SK-N-SH treated with all-trans-retinoic acid at 6 μM for 48 hours (cell line): ENCODE measurements around the gene FNDC3B.

ENCODE experiments used
- ATAC-seq: fragments of 200-7000 bp; cut with Tn5 transposase; 3 replicates; pipeline ENCODE4 v1.9.1; 2020; ENCODE audit warnings: mild to moderate bottlenecking, moderate library complexity
- ARNTL ChIP-seq: fragments of 450-650 bp; formaldehyde crosslinking; IDR thresholded peaks from 2 replicates; pipeline ENCODE4 v1.5.0; 2020; ENCODE audit warnings: low read depth, mild to moderate bottlenecking, moderate library complexity, borderline replicate concordance
- BACH2 ChIP-seq: fragments of 250-450 bp; sonication (Bioruptor Pico); IDR thresholded peaks from 2 replicates; pipeline ENCODE4 v1.9.0; 2021; ENCODE audit warnings: mild to moderate bottlenecking, borderline replicate concordance
- CSDC2 ChIP-seq: fragments of 250-450 bp; sonication (Bioruptor Pico); IDR thresholded peaks from 2 replicates; pipeline ENCODE4 v1.5.0; 2020; ENCODE audit warnings: mild to moderate bottlenecking, moderate library complexity
- ESRRG ChIP-seq: fragments of 250-450 bp; sonication (Bioruptor Pico); IDR thresholded peaks from 2 replicates; pipeline ENCODE4 v1.6.1; 2021; ENCODE audit warnings: mild to moderate bottlenecking
- GLIS3 ChIP-seq: fragments of 250-450 bp; sonication (Bioruptor Pico); IDR thresholded peaks from 2 replicates; pipeline ENCODE4 v1.5.0; 2020; ENCODE audit warnings: mild to moderate bottlenecking, moderate library complexity
- ISL1 ChIP-seq: fragments of 250-450 bp; sonication (Bioruptor Pico); IDR thresholded peaks from 2 replicates; pipeline ENCODE4 v2.1.2; 2022; ENCODE audit warnings: mild to moderate bottlenecking, moderate library complexity
- OSR1 ChIP-seq: fragments of 250-450 bp; sonication (Bioruptor Pico); IDR thresholded peaks from 2 replicates; pipeline ENCODE4 v1.8.0; 2022; ENCODE audit warnings: moderate library complexity, mild to moderate bottlenecking, inconsistent platforms
- PPARA ChIP-seq: fragments of 250-450 bp; sonication (Bioruptor Pico); IDR thresholded peaks from 2 replicates; pipeline ENCODE4 v1.5.0; 2020; ENCODE audit warnings: mild to moderate bottlenecking, borderline replicate concordance
- RARB ChIP-seq: fragments of 250-450 bp; sonication (Bioruptor Pico); IDR thresholded peaks from 2 replicates; pipeline ENCODE4 v1.8.0; 2021; ENCODE audit warnings: mild to moderate bottlenecking, moderate library complexity
- SNAI2 ChIP-seq: fragments of 250-450 bp; sonication (Bioruptor Pico); IDR thresholded peaks from 2 replicates; pipeline ENCODE4 v1.5.0; 2020; ENCODE audit warnings: mild to moderate bottlenecking, moderate library complexity
- TCF4 ChIP-seq: fragments of 250-450 bp; sonication (Bioruptor Pico); IDR thresholded peaks from 2 replicates; pipeline ENCODE4 v1.8.0; 2021; ENCODE audit warnings: mild to moderate bottlenecking, moderate library complexity, borderline replicate concordance
- TOX ChIP-seq: fragments of 250-450 bp; sonication (Bioruptor Pico); IDR thresholded peaks from 2 replicates; pipeline ENCODE4 v1.8.0; 2021; ENCODE audit warnings: mild to moderate bottlenecking, moderate library complexity, borderline replicate concordance
- ZC3H10 ChIP-seq: fragments of 250-450 bp; sonication (Bioruptor Pico); IDR thresholded peaks from 2 replicates; pipeline ENCODE4 v1.5.1; 2021; ENCODE audit warnings: mild to moderate bottlenecking, moderate library complexity
- ZFP3 ChIP-seq: fragments of 250-450 bp; sonication (Bioruptor Pico); IDR thresholded peaks from 2 replicates; pipeline ENCODE4 v1.5.0; 2020; ENCODE audit warnings: mild to moderate bottlenecking, moderate library complexity
- ZFP30 ChIP-seq: fragments of 450-650 bp; formaldehyde crosslinking; IDR thresholded peaks from 2 replicates; pipeline ENCODE4 v1.5.0; 2022; ENCODE audit warnings: mild to moderate bottlenecking, moderate library complexity
- ZNF70 ChIP-seq: fragments of 450-650 bp; formaldehyde crosslinking; IDR thresholded peaks from 2 replicates; pipeline ENCODE4 v1.5.0; 2020; ENCODE audit warnings: mild to moderate bottlenecking, moderate library complexity
- ZNF8 ChIP-seq: fragments of 450-650 bp; formaldehyde crosslinking; IDR thresholded peaks from 2 replicates; pipeline ENCODE4 v1.5.0; 2020; ENCODE audit warnings: mild to moderate bottlenecking, moderate library complexity
- TF ChIP-seq, protein P1 (sequence below): fragments of 250-450 bp; sonication (Bioruptor Pico); IDR thresholded peaks from 2 replicates; pipeline ENCODE4 v1.5.1; 2021; ENCODE audit warnings: mild to moderate bottlenecking, moderate library complexity
- TF ChIP-seq, protein P2 (sequence below): fragments of 250-450 bp; sonication (Bioruptor Pico); IDR thresholded peaks from 2 replicates; pipeline ENCODE4 v1.8.0; 2020; ENCODE audit warnings: mild to moderate bottlenecking, moderate library complexity, borderline replicate concordance
- TF ChIP-seq, protein P3 (sequence below): fragments of 250-450 bp; sonication (Bioruptor Pico); IDR thresholded peaks from 2 replicates; pipeline ENCODE4 v1.8.0; 2021; ENCODE audit warnings: low read depth, mild to moderate bottlenecking, moderate library complexity, borderline replicate concordance
- TF ChIP-seq, protein P4 (sequence below): fragments of 250-450 bp; sonication (Bioruptor Pico); IDR thresholded peaks from 2 replicates; pipeline ENCODE4 v1.5.1; 2020; ENCODE audit warnings: low read depth, mild to moderate bottlenecking, moderate library complexity

The FNDC3B gene

DNA sequence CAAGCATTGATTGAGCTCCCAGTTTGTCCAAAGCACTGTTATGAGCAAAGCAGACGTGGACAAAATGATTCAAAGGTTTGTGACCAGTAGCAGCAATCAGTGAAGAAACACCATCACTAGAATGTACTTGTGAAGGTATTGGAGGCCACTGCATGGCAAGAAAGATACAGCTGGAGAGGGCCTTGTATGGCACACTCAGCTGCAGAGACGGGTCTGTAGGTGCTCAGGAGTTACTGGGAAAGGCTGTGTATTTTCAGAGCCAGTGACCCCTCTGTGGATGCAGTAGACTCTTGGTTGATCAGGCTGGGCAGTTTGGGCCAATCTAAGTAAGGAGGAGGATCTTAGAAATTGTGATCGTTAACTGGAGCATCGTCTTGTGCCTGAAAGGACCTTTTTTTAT, 288.9 kb downstream of the FNDC3B start:
- TF ChIP-seq RARB (CRISPR knock-in tag) (no peak), ARNTL (no peak), GLIS3 (no peak)
- TF ChIP-seq, protein P1, sequence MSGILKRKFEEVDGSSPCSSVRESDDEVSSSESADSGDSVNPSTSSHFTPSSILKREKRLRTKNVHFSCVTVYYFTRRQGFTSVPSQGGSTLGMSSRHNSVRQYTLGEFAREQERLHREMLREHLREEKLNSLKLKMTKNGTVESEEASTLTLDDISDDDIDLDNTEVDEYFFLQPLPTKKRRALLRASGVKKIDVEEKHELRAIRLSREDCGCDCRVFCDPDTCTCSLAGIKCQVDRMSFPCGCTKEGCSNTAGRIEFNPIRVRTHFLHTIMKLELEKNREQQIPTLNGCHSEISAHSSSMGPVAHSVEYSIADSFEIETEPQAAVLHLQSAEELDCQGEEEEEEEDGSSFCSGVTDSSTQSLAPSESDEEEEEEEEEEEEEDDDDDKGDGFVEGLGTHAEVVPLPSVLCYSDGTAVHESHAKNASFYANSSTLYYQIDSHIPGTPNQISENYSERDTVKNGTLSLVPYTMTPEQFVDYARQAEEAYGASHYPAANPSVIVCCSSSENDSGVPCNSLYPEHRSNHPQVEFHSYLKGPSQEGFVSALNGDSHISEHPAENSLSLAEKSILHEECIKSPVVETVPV: no peak
- no peak for ATAC-seq

DNA sequence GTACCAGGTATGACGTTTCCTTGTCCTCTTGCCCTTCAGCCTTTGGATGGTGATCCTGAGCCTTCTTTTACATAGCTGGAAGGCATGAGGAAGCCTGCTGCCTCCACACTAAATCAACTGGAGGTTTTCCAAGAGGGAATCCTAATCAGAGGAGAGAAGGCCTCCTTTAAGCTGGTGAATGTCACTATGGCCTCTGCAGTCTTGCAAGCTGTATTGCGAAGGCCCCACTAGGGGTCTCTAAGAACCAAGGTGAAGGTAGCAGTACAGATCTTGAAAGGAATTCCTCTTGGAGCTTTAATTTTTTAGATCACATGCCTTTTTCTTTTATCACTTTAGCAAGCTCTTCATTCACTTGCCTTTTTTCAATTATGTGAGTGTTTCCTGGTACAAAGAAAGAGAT, 289.7 kb downstream of the FNDC3B start:
- ATAC-seq: no peak
- TF ChIP-seq, protein P2, sequence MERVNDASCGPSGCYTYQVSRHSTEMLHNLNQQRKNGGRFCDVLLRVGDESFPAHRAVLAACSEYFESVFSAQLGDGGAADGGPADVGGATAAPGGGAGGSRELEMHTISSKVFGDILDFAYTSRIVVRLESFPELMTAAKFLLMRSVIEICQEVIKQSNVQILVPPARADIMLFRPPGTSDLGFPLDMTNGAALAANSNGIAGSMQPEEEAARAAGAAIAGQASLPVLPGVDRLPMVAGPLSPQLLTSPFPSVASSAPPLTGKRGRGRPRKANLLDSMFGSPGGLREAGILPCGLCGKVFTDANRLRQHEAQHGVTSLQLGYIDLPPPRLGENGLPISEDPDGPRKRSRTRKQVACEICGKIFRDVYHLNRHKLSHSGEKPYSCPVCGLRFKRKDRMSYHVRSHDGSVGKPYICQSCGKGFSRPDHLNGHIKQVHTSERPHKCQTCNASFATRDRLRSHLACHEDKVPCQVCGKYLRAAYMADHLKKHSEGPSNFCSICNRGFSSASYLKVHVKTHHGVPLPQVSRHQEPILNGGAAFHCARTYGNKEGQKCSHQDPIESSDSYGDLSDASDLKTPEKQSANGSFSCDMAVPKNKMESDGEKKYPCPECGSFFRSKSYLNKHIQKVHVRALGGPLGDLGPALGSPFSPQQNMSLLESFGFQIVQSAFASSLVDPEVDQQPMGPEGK (CRISPR knock-in tag): no peak
- TF ChIP-seq BACH2 (CRISPR knock-in tag) (no peak), ZNF8 (CRISPR knock-in tag) (no peak), ZC3H10 (no peak), GLIS3 (no peak), ZNF70 (CRISPR knock-in tag) (no peak), ESRRG (CRISPR knock-in tag) (no peak), SNAI2 (CRISPR knock-in tag) (no peak), ISL1 (CRISPR knock-in tag) (no peak), PPARA (CRISPR knock-in tag) (no peak), CSDC2 (no peak), OSR1 (no peak), TOX (CRISPR knock-in tag) (no peak), RARB (CRISPR knock-in tag) (no peak), TCF4 (no peak)
- TF ChIP-seq, protein P3, sequence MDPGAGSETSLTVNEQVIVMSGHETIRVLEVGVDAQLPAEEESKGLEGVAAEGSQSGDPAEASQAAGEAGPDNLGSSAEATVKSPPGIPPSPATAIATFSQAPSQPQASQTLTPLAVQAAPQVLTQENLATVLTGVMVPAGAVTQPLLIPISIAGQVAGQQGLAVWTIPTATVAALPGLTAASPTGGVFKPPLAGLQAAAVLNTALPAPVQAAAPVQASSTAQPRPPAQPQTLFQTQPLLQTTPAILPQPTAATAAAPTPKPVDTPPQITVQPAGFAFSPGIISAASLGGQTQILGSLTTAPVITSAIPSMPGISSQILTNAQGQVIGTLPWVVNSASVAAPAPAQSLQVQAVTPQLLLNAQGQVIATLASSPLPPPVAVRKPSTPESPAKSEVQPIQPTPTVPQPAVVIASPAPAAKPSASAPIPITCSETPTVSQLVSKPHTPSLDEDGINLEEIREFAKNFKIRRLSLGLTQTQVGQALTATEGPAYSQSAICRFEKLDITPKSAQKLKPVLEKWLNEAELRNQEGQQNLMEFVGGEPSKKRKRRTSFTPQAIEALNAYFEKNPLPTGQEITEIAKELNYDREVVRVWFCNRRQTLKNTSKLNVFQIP (CRISPR knock-in tag): no peak
- TF ChIP-seq, protein P4, sequence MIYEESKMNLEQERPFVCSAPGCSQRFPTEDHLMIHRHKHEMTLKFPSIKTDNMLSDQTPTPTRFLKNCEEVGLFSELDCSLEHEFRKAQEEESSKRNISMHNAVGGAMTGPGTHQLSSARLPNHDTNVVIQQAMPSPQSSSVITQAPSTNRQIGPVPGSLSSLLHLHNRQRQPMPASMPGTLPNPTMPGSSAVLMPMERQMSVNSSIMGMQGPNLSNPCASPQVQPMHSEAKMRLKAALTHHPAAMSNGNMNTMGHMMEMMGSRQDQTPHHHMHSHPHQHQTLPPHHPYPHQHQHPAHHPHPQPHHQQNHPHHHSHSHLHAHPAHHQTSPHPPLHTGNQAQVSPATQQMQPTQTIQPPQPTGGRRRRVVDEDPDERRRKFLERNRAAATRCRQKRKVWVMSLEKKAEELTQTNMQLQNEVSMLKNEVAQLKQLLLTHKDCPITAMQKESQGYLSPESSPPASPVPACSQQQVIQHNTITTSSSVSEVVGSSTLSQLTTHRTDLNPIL (CRISPR knock-in tag): no peak
- TF ChIP-seq, protein P1: no peak

DNA sequence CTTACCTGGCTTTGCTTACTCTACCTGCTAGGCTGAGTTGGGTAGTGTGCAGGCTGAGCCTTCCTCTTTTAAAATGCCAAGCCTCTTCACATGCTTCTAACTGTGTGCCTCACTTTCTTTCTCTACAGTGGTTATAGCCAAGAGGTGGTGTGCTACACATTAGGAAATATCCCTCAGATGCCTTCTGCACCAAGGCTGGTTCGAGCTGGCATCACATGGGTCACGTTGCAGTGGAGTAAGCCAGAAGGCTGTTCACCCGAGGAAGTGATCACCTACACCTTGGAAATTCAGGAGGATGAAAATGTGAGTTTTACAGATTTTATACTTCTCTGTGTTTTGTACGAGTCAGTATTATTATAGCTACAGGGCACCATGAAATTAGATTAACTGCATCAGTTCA, 291.0 kb downstream of the FNDC3B start:
- TF ChIP-seq BACH2 (CRISPR knock-in tag) (no peak), TCF4 (no peak), GLIS3 (no peak), ZC3H10 (no peak), ZFP30 (CRISPR knock-in tag) (no peak), ZFP3 (CRISPR knock-in tag) (no peak), PPARA (CRISPR knock-in tag) (no peak)
- TF ChIP-seq, protein P3 (CRISPR knock-in tag): no peak
- no peak for ATAC-seq
